GM18858 (cell line): Measurements from ENCODE around the gene SLC35F6.

Experiments
- ATAC-seq: cut with Tn5 transposase; IDR thresholded peaks from one replicate; pipeline ENCODE4 v1.9.1; 2021; ENCODE audit not compliant: unreplicated experiment

The SLC35F6 gene

DNA sequence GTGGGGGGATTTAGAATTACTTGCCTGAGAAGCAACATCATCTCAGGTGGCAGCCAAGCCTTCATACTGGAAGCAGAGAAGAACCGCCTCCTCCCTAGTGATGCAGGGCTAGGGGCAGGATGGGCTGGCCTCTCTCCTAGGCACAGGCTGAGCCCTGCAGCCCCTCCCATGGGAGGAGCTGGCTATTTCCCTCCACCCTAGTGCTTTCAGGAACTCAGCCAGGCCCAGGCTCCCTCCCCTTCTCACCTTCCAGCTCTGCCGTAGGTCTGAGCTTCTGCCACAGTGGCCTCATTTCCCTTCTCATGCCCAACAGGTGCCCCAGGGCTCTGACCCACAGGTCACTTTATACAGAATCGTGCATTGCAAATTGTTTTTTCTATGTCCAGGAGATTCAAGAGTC lies 52.8 kb downstream of the SLC35F6 start:
- ATAC-seq: no peak

DNA sequence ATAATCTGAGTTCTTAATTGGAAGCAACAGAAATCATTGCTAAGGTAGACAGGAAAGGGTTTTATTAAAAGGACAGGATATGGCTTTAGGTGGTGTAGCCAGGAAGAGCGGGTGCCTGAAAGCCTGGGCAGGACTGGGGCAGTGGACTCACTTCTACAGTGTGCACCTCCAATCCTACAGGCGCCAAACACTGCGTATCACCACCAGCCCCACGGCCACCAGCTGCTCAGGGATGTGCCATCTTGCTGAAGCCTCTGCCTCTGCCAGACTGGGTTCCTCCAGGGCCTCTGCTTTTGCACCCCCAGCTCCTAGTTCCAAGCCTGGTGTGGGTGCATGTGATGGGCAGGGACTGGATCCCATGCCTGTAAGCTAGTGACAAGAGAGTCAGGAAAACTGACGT lies 54.2 kb downstream of the SLC35F6 start:
- ATAC-seq: no peak

GRCh38 chr2:26818972-26819371 lies 54.9 kb downstream of the SLC35F6 start:
- no peak for ATAC-seq

GRCh38 chr2:26820932-26821331 lies 56.8 kb downstream of the SLC35F6 start:
- ATAC-seq: no peak

DNA sequence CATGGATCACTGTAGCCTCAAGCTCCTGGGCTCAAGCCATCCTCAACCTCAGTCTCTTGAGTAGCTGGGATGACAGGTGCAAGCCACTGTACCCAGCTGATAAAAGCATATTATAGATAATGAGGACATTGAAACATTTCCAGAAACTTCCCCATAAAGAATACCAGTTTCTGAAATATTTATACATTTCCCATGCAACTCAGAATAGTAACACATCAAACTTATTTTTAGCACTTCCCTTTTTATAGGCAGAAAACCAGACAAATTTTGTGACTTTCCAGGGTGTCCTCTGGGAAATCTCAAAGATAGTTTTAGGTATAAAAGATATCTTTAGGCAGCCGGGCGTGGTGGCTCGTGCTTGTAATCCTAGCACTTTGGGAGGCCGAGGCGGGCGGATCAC lies 58.8 kb downstream of the SLC35F6 start:
- no peak for ATAC-seq
